Measurements from ENCODE around the gene DLST. TPM values are rescaled to one million over a fixed set of nuclear protein-coding genes. Genes with fewer than 3 reads are reported as not detected.

Gene DLST
- total RNA-seq, 4 donors from 2014 or later: 80.9 to 91.6 (median 83.5) TPM

GRCh38 chr14:74853581-74853980, 28.1 kb upstream of the DLST start:
- H3K27ac ChIP-seq: peak overlapping the region; percentile 83 to 89 (median 85)
- DNase-seq: no peak
- no peaks in the 10 kb centered on the region for H3K27me3 ChIP-seq
- no peak overlapping the region for H3K4me3 ChIP-seq (replicated peaks in 1 of 3)
- 56% methylated on average over 4 of the region's 4 CpGs for WGBS, 2 donors
- no peaks in the 10 kb centered on the region for H3K9me3 ChIP-seq
- H3K36me3 ChIP-seq: no peaks in the 10 kb centered on the region
- TF ChIP-seq POLR2A (IDR thresholded peaks at IDR 0.05) (no peak), CTCF (IDR thresholded peaks at IDR 0.05) (no peak)
- intact Hi-C loops (cut with DNase I): no loop called here
- peaks cover 24 to 37% of the 10 kb centered on the region in 2 donors for H3K4me1 ChIP-seq

DNA sequence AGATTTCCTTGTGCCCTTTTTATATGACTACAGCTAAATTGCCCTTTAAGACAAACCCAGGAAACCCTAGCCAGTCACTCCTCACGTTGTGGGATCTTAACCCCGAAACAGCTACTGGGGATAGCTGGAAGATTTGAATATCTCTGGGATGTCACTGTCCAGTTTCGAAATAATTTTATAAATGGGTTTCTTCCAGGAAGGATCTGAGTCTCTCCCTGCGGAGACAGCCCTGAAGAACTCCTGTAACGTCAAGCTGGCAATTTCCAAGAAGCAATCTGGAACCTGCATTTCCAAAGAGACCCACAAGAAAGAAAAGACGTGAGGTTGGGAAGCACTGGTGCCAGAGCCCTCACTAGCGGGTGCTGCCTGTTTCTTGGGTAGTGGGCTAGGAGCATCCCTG, 26.7 kb upstream of the DLST start:
- Histone ChIP-seq H3K36me3 (no peaks in the 10 kb centered on the region), H3K9me3 (no peaks in the 10 kb centered on the region), H3K27me3 (no peaks in the 10 kb centered on the region), H3K4me1 (peaks cover 24 to 33% of the 10 kb centered on the region in 2 donors), H3K4me3 (replicated peaks in 1 of 3) (no peak overlapping the region), H3K27ac (peak overlapping the region in 1 of 3 donors; percentile 89)
- 85 to 90% methylated on average over 7 of the region's 7 CpGs for WGBS, 2 donors
- DNase-seq: no peak
- intact Hi-C loops (cut with DNase I): no loop called here
- TF ChIP-seq CTCF (IDR thresholded peaks at IDR 0.05) (no peak), POLR2A (IDR thresholded peaks at IDR 0.05) (no peak)

DNA sequence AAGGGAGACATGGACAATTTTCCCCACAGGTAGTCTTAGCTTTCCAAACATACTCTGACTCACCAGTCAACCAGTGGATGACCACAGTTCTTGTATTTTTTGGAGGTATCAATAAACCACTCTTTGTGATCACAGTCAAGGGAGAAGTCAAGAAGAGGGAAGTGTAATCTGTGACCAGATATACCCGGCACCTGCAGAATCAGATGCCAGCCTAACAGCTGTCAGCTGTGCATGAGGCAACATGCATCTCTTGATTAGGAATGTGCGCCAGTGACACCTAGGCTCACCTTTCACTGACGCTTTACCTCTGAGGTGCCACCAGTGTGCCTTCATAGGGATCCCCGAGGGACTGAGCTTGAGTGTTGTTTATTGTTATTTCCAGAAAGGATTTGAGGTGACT, 25.8 kb upstream of the DLST start:
- no peak overlapping the region for H3K4me3 ChIP-seq (replicated peaks in 1 of 3)
- 73 to 80% methylated on average over 4 of the region's 4 CpGs for WGBS, 2 donors
- no peaks in the 10 kb centered on the region for H3K36me3 ChIP-seq
- no peak for DNase-seq
- no peaks in the 10 kb centered on the region for H3K9me3 ChIP-seq
- no peak overlapping the region for H3K27ac ChIP-seq
- H3K27me3 ChIP-seq: no peaks in the 10 kb centered on the region
- peaks cover 24 to 37% of the 10 kb centered on the region in 2 donors for H3K4me1 ChIP-seq
- TF ChIP-seq CTCF (IDR thresholded peaks at IDR 0.05) (no peak), POLR2A (IDR thresholded peaks at IDR 0.05) (no peak)
- intact Hi-C loops (cut with DNase I): no loop called here

DNA sequence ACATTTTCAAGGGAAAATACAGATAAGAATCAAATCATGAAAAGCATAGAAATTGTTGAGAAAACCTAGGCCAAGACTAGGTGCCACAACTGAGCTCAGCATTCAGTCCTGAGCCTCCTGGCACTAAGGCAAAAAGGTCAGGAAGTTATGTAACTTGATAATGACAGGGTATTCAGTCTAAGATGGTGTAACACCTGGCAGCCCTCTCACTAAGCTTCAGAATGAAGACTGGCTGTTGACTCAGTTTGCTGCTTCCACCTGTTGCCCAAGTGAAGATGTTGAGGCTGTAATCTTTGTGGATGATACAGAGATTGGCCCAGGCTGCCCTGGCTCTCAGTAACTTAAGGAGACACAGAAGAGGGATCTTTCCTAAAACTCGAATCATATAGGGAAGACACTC, 25.4 kb upstream of the DLST start:
- H3K9me3 ChIP-seq: no peaks in the 10 kb centered on the region
- peaks cover 24 to 38% of the 10 kb centered on the region in 2 donors for H3K4me1 ChIP-seq
- H3K4me3 ChIP-seq (replicated peaks in 1 of 3): no peak overlapping the region
- H3K27ac ChIP-seq: no peak overlapping the region
- no peak for DNase-seq
- intact Hi-C loops (cut with DNase I): no loop called here
- no peak for TF ChIP-seq CTCF (IDR thresholded peaks at IDR 0.05)
- no peak for TF ChIP-seq POLR2A (IDR thresholded peaks at IDR 0.05)
- 73 to 83% methylated on average over 1 of the region's 1 CpG for WGBS, 2 donors
- no peaks in the 10 kb centered on the region for H3K27me3 ChIP-seq
- H3K36me3 ChIP-seq: no peaks in the 10 kb centered on the region

- Histone ChIP-seq H3K9me3 (no peaks in the 10 kb centered on the region), H3K4me3 (replicated peaks in 1 of 3) (no peak overlapping the region), H3K27me3 (no peaks in the 10 kb centered on the region), H3K27ac (no peak overlapping the region), H3K4me1 (peaks cover 15 to 29% of the 10 kb centered on the region in 2 donors), H3K36me3 (no peaks in the 10 kb centered on the region)
- no peak for TF ChIP-seq CTCF (IDR thresholded peaks at IDR 0.05)
- no peak for TF ChIP-seq POLR2A (IDR thresholded peaks at IDR 0.05)
- DNase-seq: no peak
- intact Hi-C loops (cut with DNase I): no loop called here
- 38 to 77% methylated on average over 1 of the region's 1 CpG for WGBS, 2 donors
These were observed 23.7 kb upstream of the DLST start for GRCh38 chr14:74858022-74858421.
